Activated CD8-positive, alpha-beta memory T cell treated with anti-CD3 and anti-CD28 coated beads, Interleukin-2, amount 50 U/mL, for 24 hours (primary cell): ENCODE data around the gene MED13L.

ENCODE experiments used
- DNase-seq: peaks from one replicate; pipeline ENCODE4 v3.0.0-alpha.2; 2020; ENCODE audit errors: extremely low read depth

MED13L gene

GRCh38 chr12:115944837-115945490 lies 332.5 kb downstream of the MED13L start:
- DNase-seq = no peak

DNA sequence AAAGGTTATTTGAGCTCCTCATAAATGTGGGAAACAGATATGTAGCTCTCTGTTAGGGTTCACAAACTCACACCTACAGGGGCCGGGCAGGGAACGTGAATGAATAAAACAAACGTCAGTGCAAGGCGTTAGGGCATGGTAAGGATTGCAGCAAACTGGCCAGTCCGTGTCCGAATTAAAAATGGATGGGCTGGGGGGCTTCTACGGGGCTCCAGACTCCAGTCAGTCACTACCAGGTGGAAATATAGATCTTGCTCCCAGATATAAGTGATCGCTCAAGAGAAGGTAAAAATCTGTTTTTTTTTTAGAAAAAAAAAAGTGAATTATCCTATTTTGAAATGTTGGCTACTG lies 333.1 kb downstream of the MED13L start:
- no peak for DNase-seq

DNA sequence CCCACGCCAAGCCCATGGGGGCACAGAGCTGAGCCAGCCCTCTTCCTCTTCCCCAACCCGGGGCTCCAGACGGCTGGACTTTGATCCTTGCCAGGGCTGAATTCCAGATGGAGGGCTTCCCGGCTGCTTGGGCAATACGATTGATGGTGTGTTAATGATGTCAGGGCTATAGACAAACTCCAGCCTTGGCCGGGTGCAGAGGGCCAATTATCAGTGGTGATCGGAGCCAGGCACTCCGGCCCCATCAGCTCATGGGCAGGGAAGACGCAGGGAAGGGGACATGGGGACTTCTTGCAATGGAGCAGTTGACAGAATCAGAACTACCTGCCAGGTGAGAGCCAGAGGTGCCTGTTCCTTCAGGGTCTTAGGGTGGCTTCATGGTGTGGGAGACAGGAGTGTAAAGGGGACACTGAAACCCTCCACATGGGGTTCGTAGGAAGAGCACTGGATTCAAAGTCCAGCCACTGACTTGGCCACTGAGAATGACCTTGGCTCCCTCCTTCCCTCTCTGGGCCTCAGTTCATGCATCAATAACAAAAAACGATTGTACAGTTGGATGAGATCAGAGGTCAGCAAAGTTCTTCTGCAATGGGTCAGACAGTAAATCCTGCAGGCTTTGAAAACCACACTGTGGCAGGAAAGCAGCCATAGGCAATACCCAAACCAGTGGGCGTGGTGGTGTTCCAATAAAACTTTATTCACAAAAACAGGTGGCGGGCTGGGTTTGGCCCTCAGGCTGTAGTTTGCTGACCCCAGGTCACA lies 333.7 kb downstream of the MED13L start:
- DNase-seq = no peak

- no peak for DNase-seq
These were observed 334.2 kb downstream of the MED13L start for GRCh38 chr12:115943310-115943629.

DNA sequence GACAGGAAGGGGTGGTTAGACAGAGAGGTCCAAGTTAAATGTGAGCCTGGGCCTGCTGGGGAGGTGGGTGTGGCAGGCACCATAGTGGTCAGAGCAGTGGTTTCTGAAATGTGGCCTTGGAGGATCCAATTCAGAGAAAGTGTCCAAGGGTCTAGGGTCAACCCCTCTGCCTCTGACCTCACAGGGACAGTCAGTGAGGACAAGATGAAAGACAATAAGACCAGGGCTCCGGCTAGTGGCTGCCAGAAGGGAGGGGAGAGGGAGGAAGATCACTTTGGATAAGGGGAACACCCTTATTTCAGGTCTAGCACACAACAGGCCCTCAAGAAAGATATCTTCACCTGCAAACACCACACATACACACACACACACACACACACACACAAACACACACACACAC lies 335.1 kb downstream of the MED13L start:
- DNase-seq = no peak

GRCh38 chr12:115941362-115941761 lies 336.1 kb downstream of the MED13L start:
- no peak for DNase-seq

DNA sequence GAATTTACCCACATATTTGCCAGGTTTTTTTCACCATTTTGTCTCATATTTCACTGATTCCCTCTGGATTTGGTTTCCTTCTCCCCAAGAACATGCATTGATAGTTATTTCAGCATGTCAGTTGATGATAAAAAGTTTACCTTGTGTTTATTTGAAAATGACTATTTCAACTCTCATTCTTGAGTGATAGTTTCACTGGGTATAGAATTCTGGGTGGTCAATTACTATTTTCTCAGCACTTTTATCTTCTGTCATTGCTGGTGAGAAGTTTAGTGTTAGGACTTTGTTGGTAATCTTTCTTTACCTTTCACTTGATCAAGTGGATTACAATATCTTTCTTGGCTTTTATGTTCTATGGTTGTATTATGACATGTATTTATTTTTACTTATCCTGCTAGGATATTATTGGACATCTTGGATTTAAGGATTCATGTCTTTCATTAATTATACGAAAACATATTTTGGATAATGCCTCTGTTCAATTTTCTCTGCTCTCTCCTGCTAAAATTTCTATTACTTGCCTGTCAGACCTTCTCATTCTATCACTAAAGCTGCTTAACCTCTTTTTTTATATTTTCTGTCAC lies 338.6 kb downstream of the MED13L start:
- DNase-seq = no peak

GRCh38 chr12:115936997-115937916 lies 340.2 kb downstream of the MED13L start:
- no peak for DNase-seq

DNA sequence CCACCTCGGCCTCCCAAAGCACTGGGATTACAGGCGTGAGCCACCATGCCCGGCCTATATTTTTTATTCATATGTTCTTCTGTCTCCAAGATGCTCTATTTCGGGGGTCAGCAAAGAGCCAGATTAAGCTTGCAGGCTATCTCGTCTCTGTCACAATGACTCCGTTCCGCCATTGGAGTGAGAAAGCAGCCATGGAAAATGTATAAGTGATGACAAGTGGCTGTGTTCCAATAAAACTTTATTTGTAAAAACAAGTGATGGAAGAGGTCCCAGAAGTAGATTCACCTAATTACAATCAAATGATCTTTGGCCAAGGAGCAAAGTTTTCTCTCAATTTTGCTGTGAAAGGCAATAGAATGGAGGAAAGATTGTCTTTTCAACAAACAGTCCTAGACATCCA lies 342.6 kb downstream of the MED13L start:
- DNase-seq = no peak

- DNase-seq = no peak
These were observed 343.4 kb downstream of the MED13L start for GRCh38 chr12:115934046-115934445.

GRCh38 chr12:115932066-115932465 lies 345.4 kb downstream of the MED13L start:
- DNase-seq = no peak

- no peak for DNase-seq
These were observed 347.2 kb downstream of the MED13L start for GRCh38 chr12:115930336-115930735.

- no peak for DNase-seq
These were observed 351.3 kb downstream of the MED13L start for GRCh38 chr12:115926037-115926670.

- DNase-seq = no peak
These were observed 353.6 kb downstream of the MED13L start for GRCh38 chr12:115923851-115924250.

DNA sequence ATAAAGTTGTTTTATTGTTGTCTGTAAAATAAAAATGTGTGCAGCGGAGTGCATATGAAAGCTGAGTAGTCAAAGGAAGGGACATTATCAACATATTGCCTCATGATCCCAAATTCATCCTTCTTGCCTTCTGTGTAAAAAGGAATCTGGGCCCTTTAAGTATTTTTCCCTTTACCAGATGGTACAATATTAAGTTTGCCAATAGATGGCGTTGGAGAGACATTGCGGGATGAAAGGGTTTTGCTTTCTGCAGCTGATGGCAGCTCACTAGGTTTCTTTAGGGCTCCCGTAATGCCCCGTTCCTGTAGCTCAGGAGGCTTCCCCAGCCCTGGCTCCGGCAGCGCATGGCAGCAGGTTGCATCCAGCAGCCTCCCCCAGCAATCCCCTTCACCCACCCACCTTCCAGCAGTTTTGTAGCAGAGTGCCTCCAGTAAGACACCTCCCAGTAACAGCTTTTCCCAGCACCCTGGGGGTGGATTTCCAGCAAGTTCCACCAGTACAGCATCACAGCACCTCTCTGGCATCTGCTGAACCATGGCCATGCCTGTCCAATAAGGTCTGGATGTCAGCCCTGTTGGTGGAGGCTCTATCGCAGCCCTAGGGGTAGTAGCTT lies 354.4 kb downstream of the MED13L start:
- DNase-seq = no peak

- DNase-seq = no peak
These were observed 356.9 kb downstream of the MED13L start for GRCh38 chr12:115920395-115921183.

GRCh38 chr12:115918763-115919162 lies 358.7 kb downstream of the MED13L start:
- DNase-seq = no peak

DNA sequence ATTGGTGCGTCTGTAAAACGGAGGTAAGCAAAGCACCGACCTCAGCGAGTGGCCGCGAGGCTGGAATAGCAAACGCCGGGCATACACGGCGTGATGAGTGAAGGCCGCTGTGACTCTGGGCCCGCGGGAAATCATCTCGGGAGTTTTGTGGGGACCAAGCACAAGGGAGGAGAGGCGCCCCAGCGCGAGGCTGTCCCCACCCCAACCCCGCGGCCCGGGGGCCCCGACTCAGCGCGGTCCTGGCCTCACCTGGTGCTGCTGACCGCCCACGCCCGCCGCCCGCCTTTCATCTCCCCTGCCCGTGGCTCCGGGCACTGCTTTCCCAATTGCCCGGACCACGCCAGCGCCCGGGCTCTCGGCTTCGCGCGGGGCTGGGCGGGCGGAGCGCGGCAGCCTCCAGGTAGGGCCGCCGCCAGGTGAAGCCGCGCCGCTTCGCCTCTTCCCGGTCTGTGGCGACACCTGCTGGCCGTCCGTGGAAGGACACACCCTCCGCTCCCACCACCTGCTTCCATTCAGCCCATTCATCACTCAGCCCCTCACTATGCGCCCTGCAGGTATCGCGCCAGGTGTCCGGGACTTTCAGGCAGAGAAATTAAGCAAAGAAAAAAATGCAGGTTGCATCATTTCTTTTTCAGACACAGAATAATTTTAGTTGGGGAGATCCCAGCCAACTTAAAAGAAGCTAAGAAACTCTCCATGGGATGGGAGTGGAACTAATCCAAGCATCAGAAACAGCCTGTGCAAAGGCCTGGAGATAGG lies 360.4 kb downstream of the MED13L start:
- peak; percentile 25 for DNase-seq

GRCh38 chr12:115914122-115914521 lies 363.4 kb downstream of the MED13L start:
- DNase-seq = no peak

DNA sequence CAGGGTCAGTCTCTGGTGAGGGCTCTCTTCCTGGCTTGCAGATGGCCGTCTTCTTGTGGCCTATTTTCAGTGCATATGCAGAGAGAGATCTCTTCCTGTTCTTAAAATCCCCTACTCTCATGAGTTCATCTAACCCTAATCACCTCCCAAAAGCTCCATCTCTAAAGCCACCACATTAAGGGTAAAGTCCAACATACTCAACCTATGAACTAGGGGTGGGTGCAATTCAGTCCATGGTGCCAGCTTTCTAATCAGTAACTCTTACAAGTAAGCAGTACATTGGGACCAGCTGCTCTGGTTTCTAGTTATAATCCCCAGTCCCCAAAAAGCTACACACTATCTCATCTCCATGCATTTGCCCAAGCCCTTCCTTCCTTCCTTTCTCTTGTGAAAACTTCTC lies 365.1 kb downstream of the MED13L start:
- DNase-seq = no peak
